ENCODE measurements around the gene GPRC5C. TPM values are rescaled to one million over a fixed set of nuclear protein-coding genes. Genes with fewer than 3 reads are reported as not detected.

The GPRC5C gene
- total RNA-seq, 2 experiments from 2014 or later = 1.2 to 2.0 TPM

DNA sequence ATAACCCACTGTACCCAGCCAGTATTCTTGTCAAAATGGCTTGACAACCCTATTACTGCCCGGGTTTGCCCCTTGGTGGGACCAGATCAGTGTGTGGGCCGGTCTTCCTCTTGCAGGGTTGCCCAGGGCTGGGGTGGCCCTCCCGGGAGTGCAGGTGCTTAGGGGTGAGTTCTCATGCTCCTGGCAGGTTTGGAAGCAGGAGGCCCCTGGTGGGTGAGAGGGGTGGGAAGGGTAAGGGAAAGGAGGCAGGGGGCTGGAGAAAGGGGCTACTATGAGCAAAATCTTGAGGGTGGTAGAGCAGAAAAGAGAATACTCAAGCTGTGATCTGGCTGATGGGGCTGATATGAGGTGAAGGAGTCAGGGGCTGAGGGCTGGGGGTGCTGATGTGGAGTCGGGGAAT, 41.0 kb downstream of the GPRC5C start:
- no peak for ATAC-seq

DNA sequence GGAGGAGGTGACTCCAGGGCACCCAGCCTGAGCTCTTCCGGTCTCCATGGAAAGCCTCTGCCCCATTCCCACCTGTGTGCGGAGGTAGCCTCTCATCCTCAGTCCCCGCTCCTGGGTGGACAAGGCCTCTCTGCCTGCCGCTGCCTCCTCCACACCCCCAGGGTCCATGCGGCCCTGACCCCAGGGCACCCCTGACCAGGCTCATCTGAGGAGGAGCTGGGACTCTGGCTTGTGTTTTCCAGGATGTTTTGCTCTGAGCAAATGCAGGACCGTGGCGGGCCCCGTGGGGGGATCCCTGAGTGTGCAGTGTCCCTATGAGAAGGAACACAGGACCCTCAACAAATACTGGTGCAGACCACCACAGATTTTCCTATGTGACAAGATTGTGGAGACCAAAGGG, 41.4 kb downstream of the GPRC5C start:
- intact Hi-C loops (cut with micrococcal nuclease) = no loop called here
- TF ChIP-seq, protein P1, sequence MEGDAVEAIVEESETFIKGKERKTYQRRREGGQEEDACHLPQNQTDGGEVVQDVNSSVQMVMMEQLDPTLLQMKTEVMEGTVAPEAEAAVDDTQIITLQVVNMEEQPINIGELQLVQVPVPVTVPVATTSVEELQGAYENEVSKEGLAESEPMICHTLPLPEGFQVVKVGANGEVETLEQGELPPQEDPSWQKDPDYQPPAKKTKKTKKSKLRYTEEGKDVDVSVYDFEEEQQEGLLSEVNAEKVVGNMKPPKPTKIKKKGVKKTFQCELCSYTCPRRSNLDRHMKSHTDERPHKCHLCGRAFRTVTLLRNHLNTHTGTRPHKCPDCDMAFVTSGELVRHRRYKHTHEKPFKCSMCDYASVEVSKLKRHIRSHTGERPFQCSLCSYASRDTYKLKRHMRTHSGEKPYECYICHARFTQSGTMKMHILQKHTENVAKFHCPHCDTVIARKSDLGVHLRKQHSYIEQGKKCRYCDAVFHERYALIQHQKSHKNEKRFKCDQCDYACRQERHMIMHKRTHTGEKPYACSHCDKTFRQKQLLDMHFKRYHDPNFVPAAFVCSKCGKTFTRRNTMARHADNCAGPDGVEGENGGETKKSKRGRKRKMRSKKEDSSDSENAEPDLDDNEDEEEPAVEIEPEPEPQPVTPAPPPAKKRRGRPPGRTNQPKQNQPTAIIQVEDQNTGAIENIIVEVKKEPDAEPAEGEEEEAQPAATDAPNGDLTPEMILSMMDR (IDR thresholded peaks at IDR 0.05) = no peak
- Mint-ChIP-seq H3K27ac (no peak overlapping the region), H3K9me3 (peaks cover 19% of the 10 kb centered on the region), H3K36me3 (ENCODE audit: low read depth) (peaks cover 17% of the 10 kb centered on the region), H3K4me3 (no peak overlapping the region), H3K4me1 (ENCODE audit: low read depth) (peaks cover 43% of the 10 kb centered on the region), H3K27me3 (no peaks in the 10 kb centered on the region)
- POLR2A ChIA-PET = no interaction called here
- no peak for ATAC-seq
- CTCF ChIA-PET = interaction anchor here (1.6 kb wide), 1 partner anchor 94 kb away, joined by 6 read pairs; no protein-coding TSS in a partner anchor
- no peak for DNase-seq

More for the DNA sequence above, 41.0 kb downstream of the GPRC5C start:
- H3K27me3 Mint-ChIP-seq = no peaks in the 10 kb centered on the region
- H3K27ac Mint-ChIP-seq = no peak overlapping the region
- no peak overlapping the region for H3K4me3 Mint-ChIP-seq
- H3K36me3 Mint-ChIP-seq (ENCODE audit: low read depth) = peaks cover 17% of the 10 kb centered on the region
- peaks cover 41% of the 10 kb centered on the region for H3K4me1 Mint-ChIP-seq (ENCODE audit: low read depth)
- H3K9me3 Mint-ChIP-seq = peaks cover 19% of the 10 kb centered on the region
- POLR2A ChIA-PET = no interaction called here
- TF ChIP-seq, protein P1 (IDR thresholded peaks at IDR 0.05) = no peak
- CTCF ChIA-PET = interaction anchor here (0.9 to 2.0 kb wide), 4 partner anchors 11 to 94 kb away, joined by 3 to 11 read pairs (median 6); no protein-coding TSS in a partner anchor
- DNase-seq = no peak
- intact Hi-C loops (cut with micrococcal nuclease) = no loop called here

DNA sequence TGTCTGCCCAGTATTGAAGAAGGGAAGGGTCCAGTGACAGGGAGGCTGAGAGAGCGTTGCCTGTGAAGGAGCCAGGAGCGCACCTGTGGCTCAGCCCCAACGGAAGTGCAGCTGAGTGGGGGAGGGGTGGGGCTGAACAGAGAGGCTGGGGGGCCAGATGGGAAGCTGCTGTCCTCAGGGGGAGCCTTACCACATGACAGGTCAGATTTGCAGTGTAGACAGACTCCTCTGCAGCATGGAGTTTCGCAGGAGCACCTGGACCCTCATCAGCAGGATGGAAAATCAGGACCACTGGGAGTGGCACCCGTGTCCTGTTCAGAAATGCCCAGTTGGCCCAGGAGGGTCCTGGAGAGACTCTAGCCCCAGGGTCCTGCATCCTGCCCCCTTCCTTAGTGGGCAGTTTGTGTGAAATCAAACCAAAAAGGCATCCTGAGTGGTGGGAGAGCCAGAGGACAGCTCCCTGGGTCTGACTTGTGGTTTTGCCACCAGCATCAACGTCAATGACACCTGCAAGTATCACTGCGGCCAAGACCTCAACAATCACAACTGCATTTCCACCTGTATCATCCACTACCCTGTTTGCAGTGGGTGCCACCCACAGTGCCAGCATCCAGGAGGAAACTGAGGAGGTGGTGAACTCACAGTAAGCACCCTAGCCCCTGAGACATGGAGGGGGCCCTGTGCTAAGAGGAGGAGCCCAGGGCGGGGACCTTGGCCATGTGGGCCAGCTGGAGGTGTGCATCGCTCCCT, 42.3 kb downstream of the GPRC5C start:
- intact Hi-C loops (cut with micrococcal nuclease) = no loop called here
- POLR2A ChIA-PET = no interaction called here
- Mint-ChIP-seq H3K36me3 (ENCODE audit: low read depth) (peaks cover 17% of the 10 kb centered on the region), H3K27me3 (no peaks in the 10 kb centered on the region), H3K4me1 (ENCODE audit: low read depth) (peaks cover 53% of the 10 kb centered on the region), H3K27ac (peak overlapping the region; percentile 28), H3K4me3 (no peak overlapping the region), H3K9me3 (peaks cover 19% of the 10 kb centered on the region)
- CTCF ChIA-PET = interaction anchor here (1.5 to 1.6 kb wide), 2 partner anchors 95 to 106 kb away, joined by 4 to 6 read pairs; no protein-coding TSS in a partner anchor
- peak; percentile 50 for DNase-seq
- TF ChIP-seq, protein P1 (IDR thresholded peaks at IDR 0.05) = no peak
- ATAC-seq = peak; percentile 32

DNA sequence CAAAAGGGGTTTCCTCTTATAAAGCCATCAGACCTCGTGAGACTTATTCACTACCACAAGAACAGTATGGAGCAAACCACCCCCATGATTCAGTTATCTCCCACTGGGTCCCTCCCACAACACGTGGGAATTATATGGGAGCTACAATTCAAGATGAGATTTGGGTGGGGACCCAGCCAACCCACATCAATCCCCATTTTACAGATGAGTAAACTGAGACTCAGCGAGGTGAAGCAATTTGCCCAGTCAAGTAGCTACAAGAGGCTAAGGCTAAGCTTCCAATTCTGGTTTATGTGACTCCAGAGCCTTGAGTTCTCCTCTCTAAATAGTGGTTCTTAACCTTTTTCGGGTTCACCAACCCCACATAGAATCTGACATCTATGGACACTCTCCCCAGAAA, 43.3 kb downstream of the GPRC5C start:
- H3K36me3 Mint-ChIP-seq (ENCODE audit: low read depth) = peaks cover 19% of the 10 kb centered on the region
- H3K4me3 Mint-ChIP-seq = no peak overlapping the region
- intact Hi-C loops (cut with micrococcal nuclease) = no loop called here
- H3K9me3 Mint-ChIP-seq = peaks cover 19% of the 10 kb centered on the region
- peaks cover 56% of the 10 kb centered on the region for H3K4me1 Mint-ChIP-seq (ENCODE audit: low read depth)
- H3K27ac Mint-ChIP-seq = no peak overlapping the region
- TF ChIP-seq, protein P1 (IDR thresholded peaks at IDR 0.05) = no peak
- no peak for DNase-seq
- ChIA-PET POLR2A (no interaction called here), CTCF (interaction anchor here (1.0 to 1.5 kb wide), 2 partner anchors 20 to 107 kb away, joined by 3 to 4 read pairs; no protein-coding TSS in a partner anchor)
- no peak for ATAC-seq
- H3K27me3 Mint-ChIP-seq = no peaks in the 10 kb centered on the region

DNA sequence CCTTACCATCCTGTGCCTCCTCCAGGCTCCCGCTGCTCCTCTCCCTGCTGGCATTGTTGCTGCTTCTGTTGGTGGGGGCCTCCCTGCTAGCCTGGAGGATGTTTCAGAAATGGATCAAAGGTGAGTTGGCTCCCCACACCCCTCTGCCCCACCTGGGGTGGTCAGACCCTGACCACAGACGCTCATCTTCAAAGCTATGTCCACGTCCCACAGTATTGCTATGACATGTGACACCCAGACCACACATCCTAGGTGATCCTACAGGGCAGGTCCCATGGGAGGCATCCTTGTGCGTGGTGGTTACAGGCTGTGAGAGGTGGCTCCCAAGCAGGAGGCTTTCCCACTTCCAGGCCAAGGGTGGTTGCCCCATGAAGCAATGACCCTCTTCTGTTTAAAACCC, 45.5 kb downstream of the GPRC5C start:
- Mint-ChIP-seq H3K4me3 (no peak overlapping the region), H3K27ac (peak overlapping the region; percentile 23), H3K4me1 (ENCODE audit: low read depth) (peaks cover 54% of the 10 kb centered on the region), H3K27me3 (no peaks in the 10 kb centered on the region), H3K9me3 (peaks cover 19% of the 10 kb centered on the region), H3K36me3 (ENCODE audit: low read depth) (peaks cover 19% of the 10 kb centered on the region)
- ATAC-seq (no peak), DNase-seq (no peak)
- CTCF ChIA-PET = interaction anchor here (1.0 to 1.4 kb wide), 4 partner anchors 20 to 110 kb away, joined by 3 to 4 read pairs (median 3); no protein-coding TSS in a partner anchor
- intact Hi-C loops (cut with micrococcal nuclease) = no loop called here
- POLR2A ChIA-PET = no interaction called here
- TF ChIP-seq, protein P1 (IDR thresholded peaks at IDR 0.05) = no peak
